ENCODE results near the gene ZNF610.

The ZNF610 gene

DNA sequence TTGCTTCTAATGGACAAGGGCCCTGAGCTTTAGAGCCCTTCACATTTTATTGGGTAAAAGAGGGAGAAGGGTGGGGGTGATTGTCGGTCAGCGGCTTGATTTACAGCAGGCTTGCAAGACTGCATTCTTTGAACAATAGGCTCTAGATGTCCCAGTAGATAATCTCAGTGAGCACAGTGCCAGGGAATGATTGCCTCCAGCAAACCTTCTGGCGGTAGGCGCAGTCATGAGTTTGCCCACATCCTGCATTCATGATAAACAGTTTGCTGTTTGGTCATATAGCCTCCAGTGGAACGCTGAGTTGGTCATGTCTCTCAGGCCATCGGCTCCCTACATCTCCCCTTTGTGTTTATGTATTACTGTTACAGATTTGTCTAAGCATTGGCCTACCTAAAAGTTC is 74.2 kb downstream of the ZNF610 start:
- TF ChIP-seq CTCF (IDR thresholded peaks at IDR 0.05; ENCODE audit: low read depth, low read length): no peak

DNA sequence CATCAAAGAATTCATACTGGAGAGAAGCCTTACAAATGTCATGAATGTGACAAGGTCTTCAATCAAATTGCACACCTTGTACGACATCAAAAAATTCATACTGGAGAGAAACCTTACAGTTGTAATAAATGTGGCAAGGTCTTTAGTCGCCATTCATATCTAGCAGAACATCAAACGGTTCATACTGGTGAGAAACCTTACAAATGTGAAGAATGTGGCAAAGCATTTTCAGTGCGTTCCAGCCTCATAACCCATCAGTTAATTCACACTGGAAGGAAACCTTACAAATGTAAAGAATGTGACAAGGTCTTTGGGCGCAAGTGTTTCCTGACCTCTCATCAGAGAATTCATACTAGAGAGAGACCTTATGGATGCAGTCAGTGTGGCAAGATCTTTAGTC is 79.7 kb downstream of the ZNF610 start:
- TF ChIP-seq CTCF (IDR thresholded peaks at IDR 0.05; ENCODE audit: low read depth, low read length): no peak
- no peak for DNase-seq (ENCODE audit: extremely low read depth, low read depth)

More for the DNA sequence above, 74.2 kb downstream of the ZNF610 start:
- no peak for DNase-seq (ENCODE audit: extremely low read depth, low read depth)
